T-helper 1 cell (primary cell): ENCODE data around the gene ANKS6.

Source experiments
- DNase-seq, 5 donors: peaks; one replicate each; pipeline ENCODE4 v3.0.0-alpha.2; 2012 to 2020

The ANKS6 gene

GRCh38 chr9:98811051-98811650, 14.8 kb upstream of the ANKS6 start:
- DNase-seq, result no peak

- no peak for DNase-seq
Measured at GRCh38 chr9:98810102-98810842, 13.9 kb upstream of the ANKS6 start.

- no peak for DNase-seq
Measured at GRCh38 chr9:98809311-98810101, 13.2 kb upstream of the ANKS6 start.

- DNase-seq, result no peak
Measured at GRCh38 chr9:98808875-98809274, 12.5 kb upstream of the ANKS6 start.

- DNase-seq, result no peak
Measured at GRCh38 chr9:98808411-98808815, 12.1 kb upstream of the ANKS6 start.

- DNase-seq, result peak in 1 of 5 donors; percentile 33
Measured at GRCh38 chr9:98807814-98808195, 11.4 kb upstream of the ANKS6 start.

- DNase-seq, result peak in 4 of 5 donors; percentile 19 to 45 (median 35)
Measured at GRCh38 chr9:98807070-98807813, 10.9 kb upstream of the ANKS6 start, which contains the start of gene GALNT12. TSS of gene GALNT12 (plus strand) at chr9:98807670. CDS start at chr9:98807699, 29 bp downstream.

GRCh38 chr9:98806394-98807035, 10.2 kb upstream of the ANKS6 start:
- DNase-seq, result no peak

GRCh38 chr9:98805506-98806272, 9.3 kb upstream of the ANKS6 start:
- DNase-seq, result no peak

- no peak for DNase-seq
Measured at GRCh38 chr9:98804083-98804482, 7.7 kb upstream of the ANKS6 start.

GRCh38 chr9:98801969-98802371, 5.6 kb upstream of the ANKS6 start:
- no peak for DNase-seq

- no peak for DNase-seq
Measured at GRCh38 chr9:98801561-98801960, 5.2 kb upstream of the ANKS6 start.

GRCh38 chr9:98798254-98798653, 1.9 kb upstream of the ANKS6 start:
- DNase-seq, result no peak

- no peak for DNase-seq
Measured at GRCh38 chr9:98797491-98797890, 1.1 kb upstream of the ANKS6 start.

GRCh38 chr9:98795970-98796363, 388 bp downstream of the ANKS6 start:
- DNase-seq, result peak in 1 of 5 donors; percentile 7

- no peak for DNase-seq
Measured at GRCh38 chr9:98795295-98795955, 930 bp downstream of the ANKS6 start.

- DNase-seq, result no peak
Measured at GRCh38 chr9:98794802-98795201, 1.6 kb downstream of the ANKS6 start.

- DNase-seq, result no peak
Measured at GRCh38 chr9:98793031-98793430, 3.3 kb downstream of the ANKS6 start.

GRCh38 chr9:98791608-98792490, 4.5 kb downstream of the ANKS6 start:
- no peak for DNase-seq
